ENCODE results near the gene COX7A2L.
A peak's percentile ranks its signal among the peaks of the same experiment; 100 is the strongest.
"Not testable (repeated sequence)": the region's sequence is repeated elsewhere in the genome, so short reads cannot be mapped to it uniquely, and the experiment has no call there.

COX7A2L gene, protein sequence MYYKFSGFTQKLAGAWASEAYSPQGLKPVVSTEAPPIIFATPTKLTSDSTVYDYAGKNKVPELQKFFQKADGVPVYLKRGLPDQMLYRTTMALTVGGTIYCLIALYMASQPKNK

GRCh38 chr2:42360890-42361727, at the start of gene COX7A2L:
Gene COX7A2L (minus strand): TSS chr2:42361217. CDS start chr2:42361161, 56 bp downstream.
- peak; percentile 97 for DNase-seq

DNA sequence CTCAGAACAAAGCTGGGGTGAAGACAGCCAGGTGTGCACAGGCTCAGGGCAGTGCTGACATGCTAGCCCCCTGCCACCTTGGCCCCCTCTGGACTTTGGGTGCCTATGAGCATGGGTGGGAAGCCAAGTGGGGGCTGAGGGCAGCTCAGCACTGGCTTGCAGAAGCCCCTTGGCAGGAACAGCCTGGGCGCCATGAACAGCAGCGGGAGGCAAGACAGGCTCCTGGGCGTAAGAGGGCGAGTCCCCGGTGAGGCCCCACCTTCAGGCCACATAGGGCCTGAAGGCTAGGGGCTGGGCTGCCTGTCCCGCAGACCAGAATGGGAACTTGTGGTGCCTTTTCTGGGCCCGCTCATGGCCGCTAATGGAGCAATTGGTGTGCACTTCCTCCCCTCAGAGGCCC, 47.0 kb upstream of the COX7A2L start:
- no peak for DNase-seq

GRCh38 chr2:42407476-42407875, 46.5 kb upstream of the COX7A2L start:
- DNase-seq: no peak

DNA sequence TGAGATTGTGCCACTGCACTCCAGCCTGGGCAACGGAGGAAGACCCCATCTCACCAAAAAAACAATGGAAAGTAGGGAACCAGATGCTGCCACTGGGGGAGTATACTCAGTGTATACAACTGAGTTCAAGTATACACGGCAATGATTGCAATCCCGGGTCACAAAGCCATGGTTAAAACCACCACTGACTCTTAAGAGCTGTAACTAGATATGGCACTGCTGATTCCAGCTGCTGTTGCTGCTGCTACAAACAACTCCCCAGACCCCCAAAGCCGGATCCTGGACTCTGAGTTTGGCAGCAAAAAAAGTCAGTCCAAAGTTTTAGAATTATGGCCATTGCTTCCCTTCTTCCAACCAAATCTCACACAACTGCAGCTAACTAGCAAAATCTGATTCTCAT, 43.7 kb upstream of the COX7A2L start:
- DNase-seq: no peak

DNA sequence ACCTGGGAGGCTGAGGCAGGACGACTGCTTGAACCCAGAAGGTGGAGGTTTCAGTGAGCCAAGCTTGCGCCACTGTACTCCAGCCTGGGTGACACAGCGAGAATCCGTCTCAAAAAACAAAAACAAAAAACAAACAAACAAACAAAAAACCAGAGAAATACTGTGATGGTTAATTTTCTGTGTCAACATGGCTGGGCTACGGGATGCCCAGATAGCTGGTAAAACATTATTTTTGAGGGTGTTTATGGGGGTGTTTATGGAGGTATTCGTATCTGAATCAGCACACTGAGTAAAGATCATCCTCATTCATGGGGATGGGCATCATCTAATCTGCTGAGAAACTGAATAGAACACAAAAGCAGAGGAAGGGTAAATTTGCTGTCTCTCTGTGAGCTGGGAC, 40.8 kb upstream of the COX7A2L start:
- DNase-seq: no peak

GRCh38 chr2:42398052-42398451, 37.0 kb upstream of the COX7A2L start:
- DNase-seq: not testable (repeated sequence)

DNA sequence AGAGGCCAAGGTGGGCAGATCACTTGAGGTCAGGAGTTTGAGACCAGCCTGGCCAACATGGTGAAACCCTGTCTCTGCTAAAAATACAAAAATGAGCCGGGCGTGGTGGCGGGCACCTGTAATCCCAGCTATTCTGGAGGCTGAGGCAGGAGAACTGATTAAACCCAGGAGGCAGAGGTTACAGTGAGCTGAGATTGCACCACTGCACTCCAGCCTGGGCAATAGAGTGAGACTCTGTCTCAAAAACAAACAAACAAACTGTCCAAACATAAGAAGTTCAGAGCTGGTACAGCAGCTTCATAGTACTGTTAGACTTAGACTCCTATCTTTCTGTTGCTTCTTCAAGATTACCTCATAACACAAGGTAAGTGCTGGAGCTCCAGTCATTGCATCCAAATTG, 32.3 kb upstream of the COX7A2L start:
- not testable (repeated sequence) for DNase-seq

GRCh38 chr2:42392191-42392590, 31.2 kb upstream of the COX7A2L start:
- DNase-seq: no peak

DNA sequence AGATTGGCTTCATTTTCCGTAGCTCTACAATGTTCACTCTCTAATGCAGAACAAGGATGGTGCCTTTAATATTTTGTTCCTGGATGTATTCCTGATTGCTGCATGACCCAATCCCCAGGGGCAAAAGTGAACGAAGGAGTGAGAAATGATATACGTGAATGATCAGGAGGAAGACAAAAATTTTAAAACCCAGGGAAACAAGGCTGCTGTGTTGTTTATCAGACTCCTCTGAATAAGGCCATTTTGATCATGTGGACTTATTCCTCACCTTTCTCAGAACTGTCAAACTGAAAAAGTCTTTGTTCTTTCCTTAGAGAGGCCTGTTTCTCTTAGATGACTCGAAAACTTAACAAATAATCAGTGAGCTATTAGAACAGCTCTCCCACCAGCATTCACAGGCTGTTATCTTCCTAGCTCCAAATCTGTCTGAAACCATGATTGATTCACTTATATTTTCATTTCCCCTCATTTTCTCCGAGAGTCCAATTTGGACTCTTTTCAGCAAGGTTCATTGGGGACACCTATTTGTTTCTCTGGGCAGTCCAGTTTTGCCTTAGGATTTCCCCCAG, 29.5 kb upstream of the COX7A2L start:
- DNase-seq: no peak

DNA sequence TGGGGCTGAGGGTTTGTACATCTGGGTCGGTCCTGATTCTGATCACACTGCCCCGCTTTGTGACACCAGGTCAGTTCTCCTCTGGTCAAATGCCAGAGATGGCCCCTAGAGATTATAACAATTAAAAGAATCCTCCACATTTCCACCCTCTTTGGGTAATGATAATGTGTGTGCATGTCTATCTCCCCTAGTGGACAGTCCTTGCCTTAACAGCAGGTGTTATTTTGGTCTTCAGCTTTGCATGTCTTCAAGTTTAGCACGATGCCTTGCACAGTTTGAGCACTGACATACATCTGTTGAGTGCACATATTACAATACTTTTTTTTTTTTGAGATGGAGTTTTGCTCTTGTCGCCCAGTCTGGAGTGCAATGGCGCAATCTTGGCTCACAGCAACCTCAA, 25.7 kb upstream of the COX7A2L start:
- DNase-seq: no peak

GRCh38 chr2:42385225-42385624, 24.2 kb upstream of the COX7A2L start:
- no peak for DNase-seq

- no peak for DNase-seq
Observed at GRCh38 chr2:42383855-42384530, 23.0 kb upstream of the COX7A2L start.

GRCh38 chr2:42382144-42382543, 21.1 kb upstream of the COX7A2L start:
- DNase-seq: no peak

GRCh38 chr2:42380026-42380425, 19.0 kb upstream of the COX7A2L start:
- not testable (repeated sequence) for DNase-seq

- no peak for DNase-seq
Observed at GRCh38 chr2:42378415-42378814, 17.4 kb upstream of the COX7A2L start.

GRCh38 chr2:42376758-42377157, 15.7 kb upstream of the COX7A2L start:
- no peak for DNase-seq

- DNase-seq: no peak
Observed at GRCh38 chr2:42372474-42373200, 11.6 kb upstream of the COX7A2L start.

- DNase-seq: no peak
Observed at GRCh38 chr2:42371611-42372473, 10.8 kb upstream of the COX7A2L start.

GRCh38 chr2:42369532-42370229, 8.7 kb upstream of the COX7A2L start:
- no peak for DNase-seq

DNA sequence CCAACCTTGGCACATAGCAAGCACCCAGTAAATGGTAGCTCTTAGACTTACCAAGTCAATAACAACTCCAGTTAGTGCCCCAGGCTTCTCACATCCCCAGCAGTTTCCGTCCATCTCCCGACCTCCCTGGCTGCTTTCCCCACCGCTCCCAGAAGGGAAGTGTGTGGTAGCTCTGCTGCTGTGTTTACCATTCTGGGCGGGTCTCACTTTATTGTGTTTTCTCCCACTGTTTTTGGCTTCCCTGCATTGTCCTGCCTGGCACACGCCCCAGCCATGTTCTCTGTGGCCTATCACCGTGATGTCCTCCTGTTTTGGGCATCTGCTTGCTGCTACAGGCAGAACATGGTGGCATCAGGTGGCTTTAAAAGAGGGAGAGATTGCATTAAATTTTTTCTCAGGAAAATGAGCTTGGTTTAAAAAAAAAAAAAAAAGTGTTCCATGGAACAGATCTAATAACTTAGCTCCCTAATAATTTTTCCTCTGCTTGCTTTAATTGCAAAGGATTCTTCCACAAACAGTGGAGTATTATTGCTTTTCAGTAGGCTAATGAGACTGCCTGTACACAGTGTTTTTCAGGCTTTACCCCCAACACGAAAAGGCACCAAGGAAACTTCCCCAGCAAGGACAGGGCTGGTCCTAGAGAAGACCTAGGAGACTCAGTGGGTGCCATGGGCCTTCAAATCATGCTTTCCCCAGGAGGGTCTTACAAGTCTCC, 8.0 kb upstream of the COX7A2L start:
- no peak for DNase-seq

GRCh38 chr2:42367835-42368234, 6.8 kb upstream of the COX7A2L start:
- DNase-seq: no peak
